MM.1S (cell line): ENCODE results near the gene LCA5L.
A peak's percentile ranks its signal among the peaks of the same experiment; 100 is the strongest.

ENCODE experiments used
- DNase-seq: peaks from one replicate; pipeline ENCODE4 v3.0.0-alpha.2; 2015
- H2AFZ ChIP-seq: fragments of 300-600 bp; sonication (generic); 2 replicates; pipeline ENCODE4 v1.6.0; 2016; ENCODE audit warnings: antibody characterized with exemption, low read length
- H3F3A ChIP-seq: fragments of 300-600 bp; sonication (generic); 2 replicates; pipeline ENCODE4 v1.6.1; 2016; ENCODE audit warnings: mild to moderate bottlenecking, antibody characterized with exemption, low read length, moderate library complexity, mixed read lengths; ENCODE audit not compliant: insufficient read depth
- H3K27ac ChIP-seq: fragments of 300-600 bp; sonication (generic); 2 replicates; pipeline ENCODE4 v1.5.1; 2016; ENCODE audit warnings: mild to moderate bottlenecking, low read length
- H3K27me3 ChIP-seq: fragments of 300-600 bp; sonication (generic); replicated peaks from 2 replicates; pipeline ENCODE4 v1.6.0; 2016; ENCODE audit warnings: low read length; ENCODE audit not compliant: insufficient read depth
- H3K36me3 ChIP-seq: fragments of 300-600 bp; sonication (generic); replicated peaks from 2 replicates; pipeline ENCODE4 v1.6.1; 2016; ENCODE audit warnings: mild to moderate bottlenecking, low read length, mixed read lengths; ENCODE audit not compliant: insufficient read depth
- H3K4me1 ChIP-seq: fragments of 300-600 bp; sonication (generic); 2 replicates; pipeline ENCODE4 v1.6.1; 2016; ENCODE audit warnings: low read length, mixed read lengths
- H3K4me2 ChIP-seq: fragments of 300-600 bp; sonication (generic); 2 replicates; pipeline ENCODE4 v1.6.0; 2016; ENCODE audit warnings: low read depth, low read length
- H3K4me3 ChIP-seq: fragments of 300-600 bp; sonication (generic); 2 replicates; pipeline ENCODE4 v1.5.1; 2016; ENCODE audit warnings: low read length, mixed read lengths
- H3K79me2 ChIP-seq: fragments of 300-600 bp; sonication (generic); 2 replicates; pipeline ENCODE4 v1.6.1; 2016; ENCODE audit warnings: mixed run types, low read length, mixed read lengths
- H3K9ac ChIP-seq: fragments of 300-600 bp; sonication (generic); 2 replicates; pipeline ENCODE4 v1.6.1; 2016; ENCODE audit warnings: low read length, mixed read lengths
- H3K9me2 ChIP-seq: fragments of 300-600 bp; sonication (generic); replicated peaks from 2 replicates; pipeline ENCODE4 v1.6.1; 2016; ENCODE audit warnings: mild to moderate bottlenecking, low read length, mixed read lengths; ENCODE audit not compliant: insufficient read depth
- H3K9me3 ChIP-seq: fragments of 300-600 bp; sonication (generic); replicated peaks from 2 replicates; pipeline ENCODE4 v1.6.1; 2016; ENCODE audit warnings: mild to moderate bottlenecking, low read length, mixed read lengths; ENCODE audit not compliant: insufficient read depth
- H4K20me1 ChIP-seq: fragments of 300-600 bp; sonication (generic); 2 replicates; pipeline ENCODE4 v1.6.1; 2016; ENCODE audit warnings: mild to moderate bottlenecking, low read length, moderate library complexity, mixed read lengths; ENCODE audit not compliant: insufficient read depth
- CTCF ChIP-seq: fragments of 300-600 bp; sonication (generic); IDR thresholded peaks from 2 replicates; pipeline ENCODE4 v1.5.1; 2016; ENCODE audit warnings: antibody characterized with exemption, low read length, mixed read lengths
- EZH2 ChIP-seq: fragments of 300-600 bp; sonication (generic); optimal IDR thresholded peaks from 2 replicates; pipeline ENCODE3; 2017; ENCODE audit warnings: low read depth, mild to moderate bottlenecking, antibody characterized with exemption, low read length, mixed read lengths
- EZH2phosphoT487 ChIP-seq: fragments of 300-600 bp; sonication (generic); IDR thresholded peaks from 2 replicates; pipeline ENCODE4 v1.6.1; 2018; ENCODE audit warnings: antibody characterized with exemption, low read length

LCA5L gene

DNA sequence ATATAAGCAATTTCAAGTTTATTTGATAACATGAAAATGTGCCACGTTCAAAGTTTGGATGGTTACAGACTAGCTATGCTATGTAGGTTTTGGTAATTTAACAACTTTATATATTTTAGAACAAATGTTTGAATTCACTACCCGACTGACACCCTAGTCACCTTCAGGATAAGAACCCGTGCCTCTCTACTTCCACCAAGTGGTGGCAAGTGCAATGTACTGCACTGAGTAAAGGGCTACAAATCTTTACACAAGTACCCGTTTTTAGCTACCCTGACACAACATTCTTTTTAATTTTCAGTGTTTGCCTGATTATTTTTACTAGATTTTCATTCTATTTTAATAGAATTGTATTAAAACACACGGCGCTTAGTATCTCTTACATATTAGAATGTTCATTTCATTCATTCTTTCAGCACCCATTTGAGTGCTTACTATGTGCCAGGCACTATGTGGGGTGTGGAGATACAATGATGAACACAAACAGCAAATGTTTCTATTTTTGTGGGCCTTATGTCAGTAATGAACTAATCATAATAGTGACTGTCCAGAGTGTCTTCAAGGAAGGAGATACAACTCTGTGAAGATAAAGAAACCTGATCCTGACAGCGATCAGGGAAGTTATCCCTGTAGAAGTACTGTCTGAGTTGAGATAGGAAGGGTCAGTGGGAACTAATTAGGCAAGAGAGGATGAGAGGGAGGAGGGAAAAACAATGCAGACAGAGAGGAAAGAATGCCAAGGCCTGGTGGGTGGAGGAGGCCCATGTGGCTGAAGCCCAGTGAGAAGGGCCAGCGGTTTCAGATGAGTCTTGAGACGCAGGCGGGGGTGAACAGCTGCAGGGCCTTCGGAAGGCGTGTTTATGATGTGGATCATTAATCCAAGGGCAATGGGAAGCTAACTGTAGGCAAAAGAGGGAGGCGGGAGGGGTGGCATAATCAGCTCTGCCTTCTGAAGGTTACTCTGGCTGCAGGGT lies 3.8 kb downstream of the LCA5L start:
- Histone ChIP-seq H4K20me1 (no peaks in the 10 kb centered on the region), H3K4me3 (no peak overlapping the region), H3K9me2 (no peaks in the 10 kb centered on the region), H3K4me2 (no peak overlapping the region), H3K27me3 (no peaks in the 10 kb centered on the region), H3K9ac (no peak overlapping the region), H2AFZ (no peak overlapping the region), H3K79me2 (no peaks in the 10 kb centered on the region), H3K9me3 (no peaks in the 10 kb centered on the region), H3K36me3 (no peaks in the 10 kb centered on the region), H3K27ac (no peak overlapping the region), H3F3A (0 out of 2 replicates have a peak, but pooled peaks cover 4% of the 10 kb centered on the region), H3K4me1 (peaks cover 12% of the 10 kb centered on the region)
- DNase-seq, result peak; percentile 77
- TF ChIP-seq EZH2 (no peak), CTCF (peak; percentile 94), EZH2phosphoT487 (no peak)

DNA sequence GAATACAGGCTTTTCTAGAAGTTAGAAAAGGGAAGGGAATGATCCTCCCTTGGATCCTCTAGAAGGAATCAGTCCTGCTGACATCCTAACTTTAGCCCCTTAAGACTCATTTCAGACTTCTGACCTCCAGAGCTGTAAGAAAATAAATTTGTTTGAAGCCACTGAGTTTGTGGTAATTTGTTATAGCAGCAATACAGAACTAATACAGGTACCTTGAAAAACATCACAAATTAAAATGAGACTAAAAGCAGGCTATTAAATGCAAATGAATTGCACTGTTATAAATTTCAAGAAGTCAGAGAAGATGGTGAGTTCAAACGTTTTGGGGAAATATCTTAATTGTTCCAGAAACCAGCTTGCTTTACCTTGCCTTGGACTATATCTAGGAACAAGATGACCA lies 6.3 kb downstream of the LCA5L start:
- H2AFZ ChIP-seq, result no peak overlapping the region

GRCh38 chr21:39434950-39435349 lies 10.6 kb downstream of the LCA5L start:
- no peak overlapping the region for H3K27ac ChIP-seq
- H3K4me1 ChIP-seq, result no peaks in the 10 kb centered on the region
- no peak overlapping the region for H2AFZ ChIP-seq
- H3K4me2 ChIP-seq, result no peak overlapping the region
- TF ChIP-seq CTCF, result no peak
- TF ChIP-seq EZH2phosphoT487, result no peak
- TF ChIP-seq EZH2, result no peak
- no peaks in the 10 kb centered on the region for H3K79me2 ChIP-seq
- no peaks in the 10 kb centered on the region for H3F3A ChIP-seq
- no peaks in the 10 kb centered on the region for H3K9me2 ChIP-seq
- H4K20me1 ChIP-seq, result no peaks in the 10 kb centered on the region
- no peak overlapping the region for H3K9ac ChIP-seq
- no peaks in the 10 kb centered on the region for H3K36me3 ChIP-seq
- H3K4me3 ChIP-seq, result no peak overlapping the region
- H3K27me3 ChIP-seq, result no peaks in the 10 kb centered on the region
- no peak for DNase-seq
- no peaks in the 10 kb centered on the region for H3K9me3 ChIP-seq

More for the DNA sequence above, 6.3 kb downstream of the LCA5L start:
- Histone ChIP-seq H3K27me3 (no peaks in the 10 kb centered on the region), H3K79me2 (no peaks in the 10 kb centered on the region), H3K4me3 (no peak overlapping the region), H3K36me3 (no peaks in the 10 kb centered on the region), H3K4me1 (no peaks in the 10 kb centered on the region), H3K9me2 (no peaks in the 10 kb centered on the region), H3K9me3 (no peaks in the 10 kb centered on the region), H3K27ac (no peak overlapping the region), H3F3A (no peaks in the 10 kb centered on the region), H3K9ac (no peak overlapping the region), H4K20me1 (no peaks in the 10 kb centered on the region), H3K4me2 (no peak overlapping the region)
- DNase-seq, result no peak
- no peak for TF ChIP-seq EZH2
- no peak for TF ChIP-seq EZH2phosphoT487
- TF ChIP-seq CTCF, result no peak
